ENCODE measurements around the gene EIF4E3.

The EIF4E3 gene

GRCh38 chr3:71725271-71725991 is at the start of gene EIF4E3:
Gene EIF4E3 (minus strand): TSS chr3:71725402. CDS start chr3:71725367, 35 bp downstream.
- peak; percentile 79 for DNase-seq (ENCODE audit: low spot score)
- peak within 1 kb of the TSS; percentile 73 to 90 for H3K27ac ChIP-seq
- TF ChIP-seq CTCF (IDR thresholded peaks at IDR 0.05), result no peak
- H3K4me3 ChIP-seq, result peak within 1 kb of the TSS; percentile 99

- no peak overlapping the region for H3K27ac ChIP-seq
- DNase-seq (ENCODE audit: low spot score), result no peak
- no peak overlapping the region for H3K4me3 ChIP-seq
- no peak for TF ChIP-seq CTCF (IDR thresholded peaks at IDR 0.05)
Observed at GRCh38 chr3:71771884-71772283, 46.7 kb upstream of the EIF4E3 start.

- no peak for DNase-seq (ENCODE audit: low spot score)
- no peak overlapping the region for H3K4me3 ChIP-seq
- no peak for TF ChIP-seq CTCF (IDR thresholded peaks at IDR 0.05)
- no peak overlapping the region for H3K27ac ChIP-seq
Observed at GRCh38 chr3:71771126-71771525, 45.9 kb upstream of the EIF4E3 start.

- TF ChIP-seq CTCF (IDR thresholded peaks at IDR 0.05), result no peak
- DNase-seq (ENCODE audit: low spot score), result no peak
- no peak overlapping the region for H3K4me3 ChIP-seq
- H3K27ac ChIP-seq, result no peak overlapping the region
Observed at GRCh38 chr3:71763426-71763825, 38.2 kb upstream of the EIF4E3 start.

- Histone ChIP-seq H3K27ac (no peak overlapping the region), H3K4me3 (no peak overlapping the region)
- no peak for TF ChIP-seq CTCF (IDR thresholded peaks at IDR 0.05)
- DNase-seq (ENCODE audit: low spot score), result no peak
Observed at GRCh38 chr3:71760140-71760539, 34.9 kb upstream of the EIF4E3 start.

GRCh38 chr3:71759401-71759800 is 34.2 kb upstream of the EIF4E3 start:
- Histone ChIP-seq H3K27ac (no peak overlapping the region), H3K4me3 (no peak overlapping the region)
- no peak for DNase-seq (ENCODE audit: low spot score)
- no peak for TF ChIP-seq CTCF (IDR thresholded peaks at IDR 0.05)

- no peak for DNase-seq (ENCODE audit: low spot score)
- TF ChIP-seq CTCF (IDR thresholded peaks at IDR 0.05), result no peak
- no peak overlapping the region for H3K4me3 ChIP-seq
- H3K27ac ChIP-seq, result no peak overlapping the region
Observed at GRCh38 chr3:71758091-71758490, 32.9 kb upstream of the EIF4E3 start.

All from coronary artery (tissue), 2 donors.